GM12892 (cell line): Measurements from ENCODE around the gene LSS.

Experiments used
- POLR2A ChIP-seq: IDR thresholded peaks from 2 replicates; pipeline ENCODE4 v1.6.1; 2011; ENCODE audit warnings: low read depth, low read length, control low read depth
- TAF1 ChIP-seq: IDR thresholded peaks from 2 replicates; pipeline ENCODE4 v1.6.1; 2011; ENCODE audit warnings: low read depth, mild to moderate bottlenecking, control low read depth, low read length, borderline replicate concordance

GRCh38 chr21:46157987-46158451 lies 70.6 kb downstream of the LSS start:
- TF ChIP-seq TAF1, result no peak
- no peak for TF ChIP-seq POLR2A
